ENCODE measurements around the gene C9orf50.
"Not testable (repeated sequence)": the region's sequence is repeated elsewhere in the genome, so short reads cannot be mapped to it uniquely, and the experiment has no call there.

C9orf50 gene

DNA sequence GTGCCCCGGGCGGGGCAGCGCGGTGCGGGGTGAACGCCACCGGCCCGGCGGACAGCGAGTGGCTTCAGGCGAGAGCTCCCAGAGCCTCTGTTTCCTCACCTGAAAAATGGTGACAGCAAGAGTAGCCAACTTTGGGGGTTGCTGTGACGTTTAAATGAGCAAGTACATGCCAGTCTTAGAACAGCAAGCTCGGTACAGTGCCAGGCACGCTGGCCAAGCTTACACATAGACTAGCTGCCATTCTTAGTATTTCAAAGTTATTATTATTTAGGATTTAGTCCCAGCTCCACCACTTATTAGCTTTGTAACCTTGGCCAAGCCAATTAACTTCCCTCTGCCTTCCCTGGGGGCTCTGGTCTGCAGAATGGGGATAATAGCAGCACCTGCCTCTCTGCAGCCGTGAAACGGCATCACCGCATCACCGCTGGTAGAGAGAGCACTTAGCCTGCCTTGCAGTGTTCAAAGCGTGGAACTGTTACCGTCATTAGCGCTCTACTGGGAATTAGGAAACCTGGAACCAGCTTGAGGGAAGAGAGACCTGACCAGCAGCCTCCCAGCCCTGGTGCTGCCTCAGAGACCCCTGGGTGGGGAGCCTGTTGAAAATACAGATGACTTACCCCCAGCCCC lies at the start of gene C9orf50:
Gene C9orf50, minus strand, starts transcription at position 433 of the 627 bp plus-strand sequence. CDS start 527 bp downstream, outside the sequence.
- FAIRE-seq: no peak

DNA sequence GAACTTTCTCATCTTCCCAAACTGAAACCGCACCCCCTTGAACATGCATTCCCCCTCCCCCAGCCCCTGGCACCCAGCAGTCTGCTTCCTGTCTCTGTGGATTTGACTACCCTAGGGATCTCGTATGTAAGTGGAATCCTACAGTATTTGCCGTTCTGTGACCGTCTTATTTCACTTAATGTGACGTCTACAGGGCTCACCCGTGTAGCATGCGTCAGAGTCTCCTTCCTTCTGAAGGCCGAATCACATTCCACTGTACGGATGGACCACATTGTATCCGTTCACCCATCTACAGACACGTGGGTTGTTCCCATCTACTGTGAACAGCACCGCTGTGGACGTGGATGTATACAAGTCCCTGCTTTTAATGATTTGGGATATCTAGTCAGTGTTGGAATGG lies 49.0 kb upstream of the C9orf50 start:
- no peak for FAIRE-seq

DNA sequence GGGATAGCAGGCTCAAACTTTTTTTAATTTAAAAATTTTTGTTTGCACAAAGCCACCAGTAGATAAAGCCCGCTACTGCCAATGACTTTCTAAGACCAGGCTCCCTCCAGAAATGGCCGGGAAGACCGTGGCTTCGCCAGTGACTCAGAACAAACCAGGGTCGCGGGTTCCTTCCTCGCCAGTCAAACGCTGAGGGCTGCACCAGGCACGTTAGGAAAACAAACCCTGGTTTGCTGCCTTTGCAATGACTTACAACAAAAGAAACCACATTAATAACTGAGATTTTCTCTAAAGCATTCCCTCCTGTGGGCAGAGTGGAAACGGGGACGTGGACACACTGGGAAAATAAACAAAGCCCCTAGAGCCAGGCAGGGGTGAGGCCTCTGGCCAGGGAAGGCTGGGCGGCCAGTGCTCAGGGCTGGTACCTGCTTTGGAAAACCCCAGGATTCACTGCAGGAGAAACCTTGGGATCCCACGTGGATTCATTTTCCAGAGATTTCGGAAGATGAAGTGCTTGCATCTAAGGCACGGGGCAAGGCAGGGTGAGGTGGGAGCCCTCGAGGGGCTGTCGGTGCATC lies 48.3 kb upstream of the C9orf50 start:
- no peak for FAIRE-seq

GRCh38 chr9:129667850-129668249 lies 46.9 kb upstream of the C9orf50 start:
- no peak for FAIRE-seq

DNA sequence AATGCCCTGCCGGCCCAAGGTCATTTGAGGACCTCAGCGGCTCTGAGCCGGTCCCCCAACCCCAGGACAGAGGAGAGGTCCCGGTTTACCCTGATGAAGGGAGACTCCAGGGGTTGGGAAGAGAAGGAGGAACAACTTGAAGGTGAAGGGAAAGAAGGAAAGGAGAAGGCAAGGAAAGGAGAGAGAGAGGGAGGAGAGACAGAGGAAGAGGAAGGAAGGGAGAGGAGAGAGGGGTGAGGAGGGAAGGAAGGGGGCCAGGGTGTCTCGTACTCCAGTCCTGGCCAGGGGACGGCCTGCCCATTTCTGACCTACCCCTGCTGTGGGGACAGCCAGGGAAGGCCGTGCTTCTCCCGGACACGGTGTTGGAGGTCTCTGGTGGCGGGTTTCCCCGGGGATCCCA lies 46.5 kb upstream of the C9orf50 start:
- no peak for FAIRE-seq

DNA sequence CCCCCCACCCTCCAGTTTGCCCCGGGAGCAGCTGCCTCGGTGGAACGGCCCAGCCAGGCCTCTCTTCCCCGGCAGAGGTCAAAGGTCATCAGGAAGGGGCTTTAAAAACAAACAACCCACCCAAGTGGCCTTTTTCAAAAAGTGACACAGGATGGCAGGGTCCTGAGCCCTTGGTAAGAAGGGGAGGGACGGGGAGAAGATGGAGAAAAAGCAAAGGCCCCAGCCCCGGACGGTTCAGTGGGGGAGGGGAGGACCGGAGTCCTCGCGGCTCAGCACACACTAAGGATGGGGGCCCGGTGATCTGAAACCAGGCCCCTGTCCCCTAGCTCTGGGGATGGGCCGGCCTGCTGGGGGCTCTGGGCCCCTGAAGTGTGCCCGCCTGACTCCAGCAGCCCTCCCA lies 45.7 kb upstream of the C9orf50 start:
- FAIRE-seq: no peak

DNA sequence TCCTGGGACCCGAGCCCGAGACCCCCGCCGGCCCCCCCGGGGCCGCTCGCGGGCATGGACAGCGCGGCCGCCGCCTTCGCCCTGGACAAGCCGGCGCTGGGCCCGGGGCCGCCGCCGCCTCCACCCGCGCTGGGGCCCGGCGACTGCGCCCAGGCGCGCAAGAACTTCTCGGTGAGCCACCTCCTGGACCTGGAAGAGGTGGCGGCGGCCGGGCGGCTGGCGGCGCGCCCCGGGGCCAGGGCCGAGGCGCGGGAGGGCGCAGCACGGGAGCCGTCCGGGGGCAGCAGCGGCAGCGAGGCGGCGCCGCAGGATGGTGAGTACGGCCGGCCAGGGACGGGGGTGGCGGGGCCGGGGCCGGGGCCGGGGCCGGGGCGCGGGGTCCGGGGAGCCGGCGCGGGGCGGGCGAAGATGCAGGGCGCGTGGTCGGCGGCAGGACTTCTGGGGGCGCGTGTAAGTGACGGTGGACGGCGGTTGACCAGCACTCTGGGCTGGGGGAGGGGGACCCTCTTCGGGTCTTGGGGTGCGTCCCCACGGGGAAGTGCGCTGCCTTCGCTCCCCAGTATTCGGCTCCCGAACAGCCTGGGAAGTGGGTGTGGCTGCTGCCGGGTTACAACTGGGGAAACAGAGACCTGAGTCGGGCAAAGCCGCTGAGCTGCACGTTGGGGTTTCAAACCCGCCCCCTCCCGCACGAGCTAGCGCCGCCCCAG lies 45.1 kb upstream of the C9orf50 start:
- no peak for FAIRE-seq

GRCh38 chr9:129665389-129665775 lies 44.5 kb upstream of the C9orf50 start, which contains the start of gene PRRX2:
Gene PRRX2 (plus strand): TSS chr9:129665647. CDS start chr9:129665868, 221 bp downstream.
- FAIRE-seq: no peak

- no peak for FAIRE-seq
Measured at GRCh38 chr9:129664746-129665388, 44.0 kb upstream of the C9orf50 start.

- not testable (repeated sequence) for FAIRE-seq
Measured at GRCh38 chr9:129662239-129662638, 41.3 kb upstream of the C9orf50 start.

DNA sequence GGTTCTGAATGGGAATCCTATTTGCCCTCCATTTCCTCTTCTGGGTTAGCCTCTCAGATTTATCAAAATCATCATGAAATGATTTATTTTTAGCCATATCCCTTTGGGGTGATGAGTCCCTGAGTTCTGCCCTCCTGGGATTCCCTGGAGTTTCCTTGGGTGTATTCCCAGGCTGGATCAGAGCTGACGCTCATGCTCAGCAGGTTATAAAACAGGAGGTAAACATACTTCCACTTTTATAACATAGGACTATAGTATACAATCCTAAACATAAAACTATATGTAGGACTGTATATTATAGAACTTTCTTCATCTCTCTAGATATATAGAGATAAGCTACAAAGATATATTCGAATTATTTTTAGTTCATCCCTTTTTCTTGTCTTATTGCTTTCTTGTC lies 40.1 kb upstream of the C9orf50 start:
- no peak for FAIRE-seq

DNA sequence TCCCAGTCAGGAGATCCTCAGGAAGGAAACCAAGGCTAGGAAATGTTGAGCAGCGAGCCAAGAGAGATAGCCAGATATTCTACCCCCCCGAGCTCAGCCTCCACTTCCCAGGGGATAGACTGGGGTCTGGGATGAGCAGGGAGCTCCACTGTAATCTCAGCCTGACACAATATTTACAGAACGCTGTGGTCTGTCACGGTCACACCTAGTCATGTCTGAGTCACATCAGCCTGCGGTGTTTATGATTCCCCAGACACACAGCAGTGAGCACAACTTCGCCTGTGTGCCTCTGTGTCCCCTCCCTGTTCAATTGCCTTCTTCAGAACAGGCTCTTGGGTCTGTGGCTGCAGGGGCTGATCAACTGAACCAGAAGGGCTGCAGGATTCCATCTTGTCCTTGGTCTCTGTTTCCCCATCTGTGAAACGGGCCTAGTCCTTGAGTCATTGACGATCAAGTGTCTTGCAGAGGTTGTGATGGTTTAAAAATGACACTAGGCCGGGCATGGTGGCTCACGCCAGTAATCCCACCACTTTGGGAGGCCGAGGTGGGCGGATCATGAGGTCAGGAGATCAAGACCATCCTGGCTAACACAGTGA lies 36.0 kb upstream of the C9orf50 start:
- no peak for FAIRE-seq

- FAIRE-seq: no peak
Measured at GRCh38 chr9:129655696-129656095, 34.8 kb upstream of the C9orf50 start.

DNA sequence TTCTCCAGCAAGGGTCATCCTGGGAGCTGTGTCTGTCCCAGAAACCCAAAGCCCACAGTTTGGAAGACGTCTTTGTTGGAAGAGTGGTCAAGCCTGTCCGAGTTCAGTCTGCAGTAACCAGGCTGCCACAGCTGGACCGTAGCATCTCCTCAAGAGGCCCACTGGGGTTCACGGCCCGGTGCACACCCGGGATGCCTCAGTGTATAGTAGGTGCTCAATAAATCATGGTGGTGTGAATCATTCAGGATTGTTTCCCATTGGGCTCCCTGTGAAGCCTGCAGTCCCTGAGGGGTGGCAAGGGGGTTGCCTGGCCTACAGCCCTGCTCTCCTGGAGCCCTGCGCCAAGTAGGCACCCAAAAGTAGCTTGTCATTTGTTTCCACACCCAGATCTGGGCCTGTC lies 34.3 kb upstream of the C9orf50 start:
- no peak for FAIRE-seq

DNA sequence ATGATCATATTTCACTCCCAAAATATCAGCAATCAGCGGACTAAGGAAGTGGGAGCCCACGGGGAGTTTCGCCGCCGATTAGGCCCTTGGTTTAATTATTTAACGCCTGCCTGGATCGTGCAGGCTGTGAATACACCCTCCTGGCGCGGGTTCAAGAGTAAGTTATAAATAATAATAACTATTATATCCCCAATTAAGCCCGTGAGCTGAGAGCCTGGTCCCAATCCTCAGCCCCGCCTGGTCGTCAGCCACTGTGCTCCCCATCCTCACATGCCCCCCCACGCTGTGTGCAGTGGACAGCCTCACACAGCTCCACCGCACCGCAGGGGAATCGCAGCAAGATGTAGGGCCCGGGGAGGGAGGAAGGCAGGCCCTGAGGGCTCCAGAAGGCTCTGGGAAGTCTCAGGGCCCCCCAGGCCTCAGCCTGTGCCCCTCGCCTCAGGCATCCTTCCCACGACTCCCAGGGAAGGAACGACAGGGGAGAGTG lies 33.7 kb upstream of the C9orf50 start:
- FAIRE-seq: no peak

- peak; percentile 70 for FAIRE-seq
Measured at GRCh38 chr9:129653823-129654553, 33.1 kb upstream of the C9orf50 start.

DNA sequence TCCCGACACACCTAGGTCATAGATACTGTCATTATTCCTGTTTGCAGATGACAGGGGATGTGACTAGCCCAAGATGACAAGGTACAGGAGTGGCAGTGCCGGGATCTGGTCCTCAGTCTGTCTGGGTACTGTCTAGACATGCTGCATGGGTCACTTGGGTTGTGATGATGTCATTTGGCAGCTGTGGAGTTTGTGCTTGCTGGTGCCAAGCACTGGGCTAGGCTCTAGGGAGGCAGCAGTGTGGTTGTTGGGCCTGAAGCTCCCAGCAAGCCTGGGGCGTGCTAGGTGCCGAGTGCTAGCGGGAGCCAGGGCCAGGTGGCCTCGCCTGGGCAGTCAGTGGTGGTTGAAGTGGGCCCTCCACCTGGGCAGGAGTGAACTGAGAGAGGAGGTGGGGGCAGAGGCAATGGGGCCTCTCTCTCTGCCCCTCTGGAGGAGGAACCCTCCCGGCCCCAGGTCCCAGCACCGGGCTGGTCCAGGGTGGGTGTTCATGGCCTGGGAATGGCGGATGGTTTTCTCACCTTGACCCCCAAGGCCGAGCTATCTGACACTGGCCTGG lies 29.9 kb upstream of the C9orf50 start:
- FAIRE-seq: no peak

- no peak for FAIRE-seq
Measured at GRCh38 chr9:129649726-129650679, 29.1 kb upstream of the C9orf50 start.

- no peak for FAIRE-seq
Measured at GRCh38 chr9:129648764-129649115, 27.8 kb upstream of the C9orf50 start.

- FAIRE-seq: no peak
Measured at GRCh38 chr9:129648092-129648763, 27.3 kb upstream of the C9orf50 start.

Data from endometrium (tissue), 2 donors.